Renal cortex interstitium (tissue), 11 donors: ENCODE results near the gene ZDHHC14. TPM values are rescaled to one million over a fixed set of nuclear protein-coding genes. Genes with fewer than 3 reads are reported as not detected.
"Not testable (repeated sequence)": the region's sequence is repeated elsewhere in the genome, so short reads cannot be mapped to it uniquely, and the experiment has no call there.

Experiments
- DNase-seq, 11 donors: peaks; one replicate each; pipeline ENCODE4 v3.0.0-alpha.2; 2013; ENCODE audit warnings: low read depth in 9 of 11, low spot score in 4 of 11; ENCODE audit errors: extremely low read depth in 1 of 11
- polyA plus RNA-seq, 3 donors: library from polyadenylated mRNA; unstranded; fragments of 120-200 nt; gene quantifications; one replicate each; pipeline ENCODE4 v1.2.1, GENCODE V29; 2013; ENCODE audit not compliant: insufficient read length in 3 of 3

Gene ZDHHC14
- polyA plus RNA-seq, 3 donors = 14.8 to 22.4 (median 17.9) TPM

DNA sequence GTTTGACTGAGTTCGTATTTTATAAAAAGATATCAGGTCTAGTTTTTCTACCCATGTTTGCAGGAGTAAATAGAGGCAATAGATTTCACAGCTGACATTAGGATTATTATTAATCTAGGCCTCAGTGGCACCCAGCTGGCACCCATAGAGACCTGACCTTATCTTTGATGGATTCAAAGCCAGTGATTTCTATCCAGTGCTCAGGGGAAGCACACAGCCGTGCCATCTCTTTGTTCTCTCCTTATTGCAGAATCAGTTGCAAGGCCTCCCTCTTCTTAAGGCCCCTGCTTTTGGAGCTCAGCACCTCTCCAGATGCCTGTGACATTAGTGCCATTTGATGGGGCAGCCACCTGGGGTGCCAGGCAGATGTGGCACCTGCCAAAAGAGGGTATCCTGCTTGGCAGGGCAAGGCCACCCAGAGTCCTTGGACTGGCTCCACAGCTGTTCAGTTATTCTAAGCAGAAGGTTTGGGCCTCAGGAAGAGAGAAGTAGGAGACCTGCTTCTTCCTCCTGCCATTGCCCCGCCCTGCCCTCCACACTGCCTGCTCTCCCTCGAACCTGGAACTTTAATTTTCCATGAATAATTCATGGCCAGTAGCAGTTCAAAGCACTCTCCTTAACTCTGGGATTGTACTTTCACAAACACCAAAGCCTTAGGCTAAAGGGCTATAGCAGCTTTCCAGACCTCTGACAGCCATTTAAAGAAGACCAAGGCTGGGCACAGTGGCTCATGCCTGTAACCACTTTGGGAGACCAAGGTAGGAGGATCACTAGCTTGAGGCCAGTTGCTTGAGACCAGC, 206.3 kb downstream of the ZDHHC14 start:
- DNase-seq = no peak

DNA sequence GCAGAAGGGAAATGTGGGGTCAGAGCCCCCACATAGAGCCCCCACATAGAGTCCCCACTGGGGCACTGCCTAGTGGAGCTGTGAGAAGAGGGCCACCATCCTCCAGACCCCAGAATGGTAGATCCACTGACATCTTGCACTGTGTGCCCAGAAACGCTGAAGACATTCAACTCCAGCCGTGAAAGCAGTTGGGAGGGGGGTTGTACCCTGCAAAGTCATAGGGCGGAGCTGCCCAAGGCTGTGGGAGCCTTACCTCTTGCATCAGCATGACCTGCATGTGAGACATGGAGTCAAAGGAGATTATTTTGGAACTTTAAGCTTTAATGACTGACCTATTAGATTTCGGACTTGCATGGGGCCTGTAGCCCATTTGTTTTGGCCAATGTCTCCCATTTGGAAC, 209.7 kb downstream of the ZDHHC14 start:
- not testable (repeated sequence) for DNase-seq

DNA sequence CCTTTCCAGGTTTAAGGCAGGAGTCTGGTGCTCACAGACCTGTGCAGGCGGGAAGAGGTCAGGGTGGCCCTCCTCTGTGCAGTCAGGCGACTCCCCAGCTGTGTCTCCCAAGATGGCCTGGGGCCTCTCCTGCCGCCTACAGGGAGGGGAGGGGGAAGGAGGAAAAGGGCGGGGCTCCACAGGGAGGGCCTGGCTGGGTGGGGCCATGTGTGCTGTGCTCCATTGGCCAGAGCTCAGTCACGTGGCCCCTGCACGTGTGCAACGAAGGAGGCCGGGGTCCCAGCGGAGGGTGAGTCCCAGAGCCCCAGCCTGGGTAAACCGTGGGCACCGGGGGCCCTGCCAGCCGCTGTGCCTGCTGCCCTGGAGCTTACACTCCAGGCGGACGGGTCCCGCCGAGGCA, 211.6 kb downstream of the ZDHHC14 start:
- DNase-seq = no peak

DNA sequence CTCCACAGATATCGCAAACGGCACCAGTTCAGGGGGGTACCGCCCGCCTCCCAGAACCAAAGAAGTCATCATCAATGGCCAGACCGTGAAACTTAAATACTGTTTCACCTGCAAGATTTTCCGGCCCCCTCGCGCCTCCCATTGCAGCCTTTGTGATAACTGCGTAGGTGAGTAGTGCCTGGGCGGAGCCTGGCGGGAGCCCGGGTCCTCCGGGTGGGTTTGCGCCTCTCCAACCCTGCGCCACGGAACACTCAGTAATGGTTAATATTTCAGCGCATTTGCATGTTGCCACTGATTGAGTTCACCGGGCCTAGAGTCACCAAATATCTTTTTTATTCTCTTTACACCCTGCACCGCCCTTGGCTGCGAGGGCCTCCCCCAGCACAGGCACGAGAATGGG, 212.0 kb downstream of the ZDHHC14 start:
- no peak for DNase-seq

DNA sequence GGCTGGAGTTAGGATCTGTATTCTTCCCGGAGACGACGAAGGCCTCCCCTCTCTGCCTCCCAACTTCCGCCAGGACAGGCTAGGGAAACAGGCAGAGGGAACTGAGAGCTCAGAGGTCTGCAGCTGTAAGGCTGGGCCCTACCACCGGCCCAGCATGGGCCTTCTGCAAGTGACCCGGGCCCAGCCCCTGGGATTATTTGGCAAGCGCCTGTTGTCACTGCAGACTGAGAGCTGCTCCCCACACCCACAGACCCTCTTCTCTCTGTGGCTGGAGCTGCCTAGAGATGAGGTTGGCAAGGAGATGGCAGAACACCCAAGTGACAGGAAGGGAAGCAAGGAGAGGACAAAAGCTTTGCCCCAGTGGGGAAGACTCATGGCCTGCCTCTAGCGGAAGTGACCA, 212.6 kb downstream of the ZDHHC14 start:
- no peak for DNase-seq

DNA sequence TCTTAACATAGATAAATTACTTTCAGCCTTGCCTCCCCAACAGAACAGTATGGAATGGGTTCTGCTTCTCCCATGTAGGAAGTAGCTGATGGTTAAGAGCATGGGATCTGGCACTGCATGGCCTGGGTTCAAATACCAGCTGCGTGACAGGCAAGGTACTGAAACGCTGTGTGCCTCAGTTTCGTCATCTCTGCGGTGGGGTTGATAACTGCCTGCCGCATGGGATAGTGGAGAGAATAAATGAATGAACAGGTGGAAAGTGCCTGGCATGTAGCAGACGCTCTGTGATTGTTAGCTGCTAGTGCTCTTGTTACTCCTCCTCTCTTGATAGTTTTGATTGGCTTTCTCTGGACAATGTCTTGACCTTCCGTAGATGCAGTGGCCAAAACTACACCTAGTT, 213.3 kb downstream of the ZDHHC14 start:
- no peak for DNase-seq

DNA sequence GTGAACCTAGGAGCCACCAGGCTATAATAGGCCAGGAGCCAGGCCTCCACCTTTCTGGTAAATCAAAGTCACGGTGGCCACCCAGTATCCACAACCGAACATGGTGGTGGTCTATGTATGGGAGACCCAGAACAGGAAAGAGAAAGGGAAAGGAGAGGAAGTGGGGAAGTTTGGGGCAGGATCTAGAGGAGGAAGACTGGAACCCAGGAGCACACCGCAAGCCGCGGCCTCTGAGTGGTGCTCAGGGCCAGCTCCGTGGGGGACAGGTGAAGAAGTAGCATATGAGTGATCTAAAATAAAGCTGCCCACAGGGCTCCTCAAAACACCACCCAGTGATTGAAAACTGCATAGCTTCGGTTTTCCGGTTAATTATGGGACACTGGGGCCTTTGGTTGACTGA, 214.8 kb downstream of the ZDHHC14 start:
- DNase-seq = no peak

DNA sequence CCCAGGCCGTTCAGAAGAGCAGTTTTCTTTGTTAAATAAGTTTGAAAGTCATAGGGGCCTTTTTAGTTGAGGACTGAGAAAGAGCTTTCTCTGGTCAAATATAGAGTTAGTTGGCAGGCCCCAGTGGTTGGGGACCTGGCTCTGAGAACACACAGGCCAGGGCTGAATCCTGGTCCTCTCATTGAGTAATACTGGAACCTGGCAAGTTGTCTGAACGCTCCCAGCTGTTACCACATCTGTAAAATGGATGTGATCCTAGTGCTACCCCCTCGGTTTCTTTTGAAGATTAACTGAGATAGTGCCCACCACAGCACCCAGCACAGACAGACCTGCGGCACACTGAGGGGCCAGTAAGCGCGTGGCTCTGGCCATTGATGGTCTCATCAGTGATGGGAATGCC, 215.5 kb downstream of the ZDHHC14 start:
- no peak for DNase-seq

DNA sequence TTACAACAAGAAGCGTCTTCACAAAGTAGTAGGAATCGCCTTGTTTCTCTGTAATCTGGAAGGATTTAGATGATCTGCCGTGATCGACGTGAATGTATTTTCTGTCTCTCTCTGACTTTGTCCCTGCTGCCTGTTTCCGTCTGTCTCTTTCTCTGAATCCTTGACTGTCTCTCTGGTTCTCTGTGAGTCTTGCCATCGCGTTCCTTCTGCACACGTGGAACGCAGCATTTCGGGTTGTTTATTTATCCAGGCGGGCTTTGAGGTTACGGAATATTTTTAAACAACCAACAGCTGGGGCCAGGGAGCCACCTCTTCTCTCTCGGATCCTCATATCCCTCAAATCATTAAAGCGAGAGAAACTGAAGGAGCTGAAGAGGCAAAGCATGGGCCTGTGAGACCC, 215.9 kb downstream of the ZDHHC14 start:
- DNase-seq = no peak

DNA sequence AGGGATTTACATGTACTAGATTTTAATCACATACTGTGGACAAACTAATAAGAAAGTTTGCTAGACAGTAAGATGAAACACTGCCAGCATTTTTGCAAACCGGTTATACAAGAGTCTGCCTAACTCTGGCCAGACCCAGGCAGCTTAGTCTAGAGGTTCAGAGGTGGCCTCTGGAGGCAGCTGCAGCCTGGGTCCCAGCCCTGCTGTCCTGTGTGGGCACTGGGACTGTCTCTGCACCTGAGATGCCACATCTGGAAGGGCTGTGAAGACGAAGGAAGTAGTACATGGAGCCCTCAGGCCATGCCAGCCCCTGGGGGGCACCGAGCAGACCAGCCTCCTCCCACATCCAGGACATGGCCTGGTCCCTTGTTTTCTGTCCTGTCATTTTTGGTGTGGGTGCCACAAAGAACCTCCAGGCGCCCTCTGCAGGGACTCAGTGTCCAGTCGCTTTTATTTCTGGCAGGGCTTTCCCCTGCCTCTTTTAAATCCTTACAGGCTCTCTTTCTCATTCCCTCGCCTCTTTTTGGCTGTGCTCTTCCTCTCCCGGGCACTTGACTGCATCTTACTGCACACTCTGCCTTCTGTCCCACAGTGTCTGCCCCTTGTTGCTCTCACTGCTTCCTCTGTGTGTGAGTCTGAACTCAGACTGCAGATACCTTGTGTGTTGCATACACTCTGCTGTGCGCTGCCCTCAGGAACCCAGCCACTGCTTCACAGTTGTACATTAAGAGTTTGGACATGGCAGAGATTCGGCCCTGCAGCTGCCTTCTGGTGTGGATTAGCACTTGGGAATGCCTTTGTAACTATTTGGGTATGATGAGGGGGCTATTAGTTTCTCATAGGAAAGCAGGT, 216.7 kb downstream of the ZDHHC14 start:
- DNase-seq = peak in 4 of 11 donors; percentile 37 to 54 (median 40)

DNA sequence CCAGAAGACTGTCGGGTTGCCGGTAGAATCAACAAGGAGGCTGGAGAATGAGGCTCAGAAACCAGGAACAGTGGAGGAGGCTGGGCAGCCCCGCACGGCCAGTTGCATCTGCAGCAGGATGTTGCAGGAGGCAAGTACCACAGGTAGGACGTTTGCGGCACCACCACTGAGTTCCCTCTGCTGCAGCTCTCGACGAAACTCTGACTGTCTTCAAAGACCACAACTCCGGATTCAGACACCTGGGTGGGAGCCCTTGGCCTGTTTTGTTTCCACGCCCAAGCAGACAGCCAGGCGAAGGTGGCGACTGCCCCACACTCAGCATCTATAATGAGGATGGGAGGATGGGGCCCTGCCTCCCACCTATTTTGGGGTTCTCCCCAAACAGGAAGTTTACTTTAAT, 218.2 kb downstream of the ZDHHC14 start:
- DNase-seq = no peak

DNA sequence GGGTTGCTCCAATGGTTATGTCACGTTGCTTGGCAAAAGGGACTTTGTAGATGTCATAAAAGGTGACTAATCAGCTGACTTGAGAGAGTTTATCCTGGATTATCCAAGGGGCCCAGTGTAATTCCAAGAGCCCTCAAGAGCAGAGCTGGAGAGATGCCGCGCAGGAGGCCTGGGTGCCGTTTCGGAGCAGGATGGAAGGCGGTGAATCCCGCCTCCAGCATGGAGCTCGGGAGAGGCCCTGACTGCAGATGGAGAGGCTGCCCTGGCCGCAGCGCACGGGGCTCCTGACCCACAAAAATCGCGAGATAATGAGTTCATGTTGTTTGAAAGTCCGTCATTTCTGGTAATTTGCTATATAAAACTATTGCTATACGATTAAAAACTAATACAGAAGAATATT, 219.8 kb downstream of the ZDHHC14 start:
- DNase-seq = no peak

DNA sequence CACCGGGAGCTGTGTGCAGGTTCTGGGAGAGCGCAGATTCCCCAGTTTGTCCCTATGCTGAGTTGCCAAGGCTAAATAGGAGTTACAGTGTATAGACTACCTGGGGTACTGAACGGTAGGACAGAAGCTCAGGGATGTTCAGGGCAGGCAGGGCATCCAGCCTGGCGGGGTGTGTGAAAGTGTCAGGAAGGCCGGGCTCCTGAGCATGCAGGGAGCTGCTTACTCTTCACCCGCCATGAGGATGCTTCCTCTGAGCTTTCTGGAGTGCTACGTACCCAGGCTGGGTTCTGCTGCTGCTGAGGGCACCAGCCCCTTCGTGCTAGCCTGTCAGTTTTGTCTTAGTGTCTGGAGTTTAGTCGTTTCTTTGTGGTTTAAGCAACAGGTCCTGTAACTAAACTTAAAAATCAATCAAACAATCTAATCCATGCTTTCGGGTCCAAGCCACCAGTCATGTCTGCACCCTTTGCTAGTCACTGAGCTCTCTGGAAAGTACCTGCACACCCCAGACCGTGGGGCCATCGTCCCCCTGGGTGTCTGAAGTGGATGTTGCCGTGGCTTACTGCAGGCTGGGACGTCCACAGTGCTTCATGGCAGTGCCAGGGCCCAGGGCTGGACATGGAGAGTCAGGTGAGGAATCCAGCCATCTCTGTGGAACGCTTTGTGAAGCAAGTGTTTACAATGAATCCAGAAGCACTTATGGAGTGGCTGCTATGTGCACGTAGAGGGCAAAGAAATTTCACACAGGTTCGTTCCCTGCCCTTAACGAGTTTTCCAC, 221.7 kb downstream of the ZDHHC14 start:
- DNase-seq = no peak

DNA sequence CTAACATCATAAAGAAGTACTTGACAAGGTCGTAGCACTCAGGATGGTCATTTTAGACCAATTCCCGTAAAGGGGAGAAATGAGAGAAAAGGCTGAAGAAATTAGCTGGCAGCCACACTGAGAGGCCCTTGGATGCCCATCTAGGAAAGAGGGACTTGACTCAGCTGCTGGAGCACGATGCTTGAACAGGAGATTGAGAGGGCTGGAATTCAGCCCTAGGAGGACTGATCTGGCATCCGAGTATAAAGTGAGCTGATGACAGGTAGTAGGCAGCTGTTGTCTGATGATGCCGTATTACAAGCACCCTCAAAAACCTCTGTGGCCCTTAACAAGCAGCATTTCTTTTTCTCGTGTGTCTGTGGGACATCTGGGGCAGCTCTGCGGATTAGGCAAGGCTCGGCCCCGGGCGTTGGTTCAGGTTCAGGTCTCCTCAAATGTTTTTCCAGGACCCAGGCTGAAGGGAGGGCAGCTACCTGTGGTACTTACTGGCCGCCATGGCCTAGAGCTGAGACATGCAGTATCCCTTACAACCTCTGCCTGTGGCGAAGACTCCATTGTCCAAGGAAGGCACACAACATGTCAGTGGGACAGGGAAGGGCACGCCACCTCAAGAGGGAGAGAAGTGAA, 222.4 kb downstream of the ZDHHC14 start:
- no peak for DNase-seq

DNA sequence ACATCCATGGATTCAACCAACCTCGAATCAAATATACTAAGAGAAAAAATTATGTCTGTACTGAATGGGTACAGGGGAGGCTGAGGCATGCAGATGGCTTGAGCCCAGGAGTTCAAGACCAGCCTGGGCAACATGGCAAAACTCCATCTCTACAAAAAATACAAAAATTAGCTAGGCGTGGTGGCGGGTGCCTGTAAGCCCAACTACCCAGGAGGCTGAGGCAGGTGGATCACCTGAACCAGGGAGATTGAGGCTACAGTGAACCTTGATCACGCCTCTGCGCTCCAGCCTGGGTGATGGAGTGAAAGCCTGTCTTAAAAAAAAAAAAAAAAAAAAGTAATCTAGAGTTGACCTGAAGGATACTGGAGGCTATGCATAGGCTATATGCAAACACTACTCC, 223.0 kb downstream of the ZDHHC14 start:
- DNase-seq = no peak

DNA sequence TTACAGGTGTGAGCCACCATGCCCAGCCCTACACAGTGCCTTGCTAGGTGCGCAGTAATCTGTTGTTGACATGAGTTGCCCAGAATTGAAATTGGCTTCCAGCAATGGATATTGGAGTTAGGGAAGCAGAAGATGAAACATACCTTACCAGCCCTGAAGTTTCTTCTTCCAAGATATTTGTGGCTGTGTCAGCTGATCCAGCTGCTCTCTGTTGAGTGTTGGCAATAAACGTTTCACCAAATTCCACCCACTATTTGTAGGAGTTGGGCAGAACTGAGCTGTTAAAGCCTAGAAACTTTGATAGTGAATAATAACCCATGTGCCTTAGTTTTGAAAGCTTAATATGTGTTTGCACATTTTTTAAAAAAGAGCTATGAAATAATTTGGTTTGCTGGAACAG, 223.8 kb downstream of the ZDHHC14 start:
- DNase-seq = no peak

DNA sequence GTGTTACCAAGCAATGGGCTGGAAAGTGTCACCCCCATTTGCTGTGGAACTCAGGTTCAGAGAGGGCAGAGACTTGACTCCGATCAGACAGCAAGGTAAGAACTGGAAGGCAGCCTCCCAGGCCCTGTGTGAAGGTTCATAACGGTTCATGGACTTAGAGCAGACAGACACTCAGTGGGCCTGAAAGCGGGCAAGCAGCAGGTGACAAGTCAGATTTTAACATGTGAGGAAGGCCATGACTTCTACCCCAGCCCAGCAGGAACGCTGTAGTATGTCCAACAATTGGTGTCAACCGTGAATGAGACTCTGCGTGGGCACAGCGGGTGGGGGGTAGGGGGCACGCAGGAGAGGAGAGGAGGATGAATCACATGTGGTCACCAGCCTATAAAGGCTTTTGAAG, 224.5 kb downstream of the ZDHHC14 start:
- DNase-seq = no peak

DNA sequence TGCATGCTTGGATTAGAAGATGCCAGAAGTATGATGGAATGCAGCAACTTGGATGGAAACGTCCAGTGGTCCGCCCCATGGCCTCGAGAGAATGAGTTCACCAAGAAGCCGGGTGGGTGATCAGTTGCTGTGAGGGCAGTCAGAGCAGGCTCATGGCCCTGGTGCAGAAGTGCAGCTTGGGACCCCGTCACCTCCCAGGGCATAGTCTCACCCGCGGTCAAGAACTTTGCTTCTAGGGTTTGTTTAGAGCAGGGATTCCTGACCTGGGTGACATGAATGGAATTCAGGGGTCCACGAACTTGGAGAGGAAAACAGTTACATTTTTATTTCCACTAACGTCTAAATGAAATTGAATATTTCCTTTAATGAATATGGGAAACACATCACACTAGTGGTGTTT, 225.5 kb downstream of the ZDHHC14 start:
- DNase-seq = no peak
